Measurements from ENCODE around the gene NMNAT1.
"Not testable (repeated sequence)": the region's sequence is repeated elsewhere in the genome, so short reads cannot be mapped to it uniquely, and the experiment has no call there.

NMNAT1 gene

GRCh38 chr1:9989773-9990172, 46.5 kb downstream of the NMNAT1 start:
- TF ChIP-seq, protein P1, sequence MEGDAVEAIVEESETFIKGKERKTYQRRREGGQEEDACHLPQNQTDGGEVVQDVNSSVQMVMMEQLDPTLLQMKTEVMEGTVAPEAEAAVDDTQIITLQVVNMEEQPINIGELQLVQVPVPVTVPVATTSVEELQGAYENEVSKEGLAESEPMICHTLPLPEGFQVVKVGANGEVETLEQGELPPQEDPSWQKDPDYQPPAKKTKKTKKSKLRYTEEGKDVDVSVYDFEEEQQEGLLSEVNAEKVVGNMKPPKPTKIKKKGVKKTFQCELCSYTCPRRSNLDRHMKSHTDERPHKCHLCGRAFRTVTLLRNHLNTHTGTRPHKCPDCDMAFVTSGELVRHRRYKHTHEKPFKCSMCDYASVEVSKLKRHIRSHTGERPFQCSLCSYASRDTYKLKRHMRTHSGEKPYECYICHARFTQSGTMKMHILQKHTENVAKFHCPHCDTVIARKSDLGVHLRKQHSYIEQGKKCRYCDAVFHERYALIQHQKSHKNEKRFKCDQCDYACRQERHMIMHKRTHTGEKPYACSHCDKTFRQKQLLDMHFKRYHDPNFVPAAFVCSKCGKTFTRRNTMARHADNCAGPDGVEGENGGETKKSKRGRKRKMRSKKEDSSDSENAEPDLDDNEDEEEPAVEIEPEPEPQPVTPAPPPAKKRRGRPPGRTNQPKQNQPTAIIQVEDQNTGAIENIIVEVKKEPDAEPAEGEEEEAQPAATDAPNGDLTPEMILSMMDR (conservative IDR thresholded peaks at IDR 0.05; ENCODE audit: control insufficient read depth, insufficient read depth, low read depth, low read length) = no peak
- no peak overlapping the region for H3K4me3 ChIP-seq (ENCODE audit: control insufficient read depth, low read depth, low read length)
- DNase-seq (ENCODE audit: low read depth) = no peak

DNA sequence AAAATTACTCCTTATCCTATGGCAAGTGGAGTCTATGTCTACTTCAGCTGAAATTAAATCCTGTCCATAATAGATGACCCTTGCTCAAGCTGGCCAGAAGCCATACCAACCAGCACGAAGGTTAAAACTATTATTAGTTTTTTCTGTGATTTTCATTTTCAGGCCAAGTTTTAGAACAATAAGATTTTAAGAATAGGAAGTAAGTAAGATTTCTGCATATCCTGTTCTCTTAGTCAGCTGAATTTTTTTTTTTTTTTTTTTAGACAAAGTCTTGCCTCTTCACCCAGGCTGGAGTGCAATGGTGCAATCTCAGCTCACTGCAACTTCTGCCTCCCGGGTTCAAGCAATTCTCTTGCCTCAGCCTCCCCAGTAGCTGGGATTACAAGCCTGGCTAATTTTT, 47.7 kb downstream of the NMNAT1 start:
- DNase-seq (ENCODE audit: low read depth) = no peak
- H3K4me3 ChIP-seq (ENCODE audit: control insufficient read depth, low read depth, low read length) = no peak overlapping the region
- TF ChIP-seq, protein P1 (conservative IDR thresholded peaks at IDR 0.05; ENCODE audit: control insufficient read depth, insufficient read depth, low read depth, low read length) = no peak

GRCh38 chr1:9992910-9993309, 49.6 kb downstream of the NMNAT1 start:
- TF ChIP-seq, protein P1 (conservative IDR thresholded peaks at IDR 0.05; ENCODE audit: control insufficient read depth, insufficient read depth, low read depth, low read length) = no peak
- DNase-seq (ENCODE audit: low read depth) = no peak
- no peak overlapping the region for H3K4me3 ChIP-seq (ENCODE audit: control insufficient read depth, low read depth, low read length)

DNA sequence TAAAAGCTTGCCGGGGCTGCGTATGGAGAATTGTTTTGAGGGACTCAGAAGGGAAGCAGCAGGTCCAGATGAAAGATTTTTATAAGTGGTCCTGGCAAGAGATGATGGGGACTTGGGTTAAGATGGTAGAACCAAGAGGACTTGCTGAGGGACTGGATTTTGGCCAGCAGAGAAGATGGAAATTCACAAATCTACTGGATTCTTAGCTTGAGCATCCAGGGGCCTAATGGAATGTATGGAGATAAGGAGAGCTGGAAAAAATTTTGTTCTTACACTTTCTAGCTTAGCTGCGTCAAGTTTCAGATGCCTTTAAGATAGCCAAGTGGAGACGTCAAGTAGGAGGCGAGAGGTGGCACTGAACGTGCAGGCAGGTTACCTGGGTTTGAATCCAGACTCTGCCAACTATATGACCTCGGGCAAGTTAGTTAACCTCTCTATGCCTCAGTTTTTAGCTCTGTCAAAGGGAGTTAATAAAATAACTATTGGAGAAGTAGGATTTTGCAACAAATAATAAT, 50.3 kb downstream of the NMNAT1 start:
- no peak overlapping the region for H3K4me3 ChIP-seq (ENCODE audit: control insufficient read depth, low read depth, low read length)
- TF ChIP-seq, protein P1 (conservative IDR thresholded peaks at IDR 0.05; ENCODE audit: control insufficient read depth, insufficient read depth, low read depth, low read length) = no peak
- DNase-seq (ENCODE audit: low read depth) = no peak

DNA sequence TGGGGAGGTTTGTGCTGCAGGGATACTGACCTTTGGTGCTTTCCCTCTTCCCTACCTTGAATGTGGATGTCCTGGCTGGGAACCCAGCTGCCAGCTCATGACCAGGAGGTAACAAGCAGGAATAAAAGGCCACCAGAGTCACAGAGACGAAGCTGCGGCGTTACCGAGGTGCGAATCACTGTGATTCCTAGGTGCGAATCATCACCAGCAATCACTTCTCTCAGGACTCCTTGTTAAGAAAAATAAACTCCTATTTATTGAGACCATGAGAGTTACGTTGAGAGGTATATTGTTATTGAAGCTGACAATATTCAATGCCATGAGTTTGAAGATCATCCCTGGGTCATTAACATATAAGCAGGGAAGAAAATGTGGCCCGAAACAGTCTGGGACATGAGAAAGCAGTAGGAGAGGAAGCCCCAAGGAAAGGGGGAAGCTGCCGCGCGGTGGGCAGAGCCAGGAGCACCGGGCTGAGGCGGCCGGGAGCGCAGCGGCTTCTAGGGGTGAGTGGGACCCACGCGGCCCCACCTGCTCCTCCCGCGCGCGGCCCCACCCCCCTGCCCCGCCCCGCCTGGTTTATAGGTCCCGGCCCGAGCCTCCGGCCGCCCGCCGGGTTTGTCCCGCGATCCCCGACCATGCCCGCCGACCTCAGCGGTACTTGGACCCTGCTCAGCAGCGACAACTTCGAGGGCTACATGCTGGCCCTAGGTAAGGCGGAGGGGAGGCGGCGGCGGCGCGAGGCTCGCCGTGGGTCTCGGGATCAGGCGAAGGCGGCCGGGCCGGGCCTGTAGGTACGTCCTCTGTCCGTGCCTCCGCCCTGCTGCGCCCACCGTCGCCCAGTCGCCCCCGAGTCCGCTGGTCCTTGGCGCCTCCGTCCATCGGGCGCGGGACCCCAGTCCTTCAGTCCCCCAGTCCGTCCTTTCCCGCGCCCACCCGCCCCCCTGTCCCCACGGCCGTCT, 53.6 kb downstream of the NMNAT1 start, which contains the start of gene RBP7:
RBP7 (plus strand) TSS at position 605 of the 959 bp plus-strand sequence; CDS start at position 636, 31 bp downstream.
- no peak for DNase-seq (ENCODE audit: low read depth)
- H3K4me3 ChIP-seq (ENCODE audit: control insufficient read depth, low read depth, low read length) = no peak within 1 kb of the TSS
- TF ChIP-seq, protein P1 (conservative IDR thresholded peaks at IDR 0.05; ENCODE audit: control insufficient read depth, insufficient read depth, low read depth, low read length) = no peak

- no peak overlapping the region for H3K4me3 ChIP-seq (ENCODE audit: control insufficient read depth, low read depth, low read length)
- DNase-seq (ENCODE audit: low read depth) = no peak
- TF ChIP-seq, protein P1 (conservative IDR thresholded peaks at IDR 0.05; ENCODE audit: control insufficient read depth, insufficient read depth, low read depth, low read length) = no peak
Observed at GRCh38 chr1:10001016-10001665, 57.9 kb downstream of the NMNAT1 start.

DNA sequence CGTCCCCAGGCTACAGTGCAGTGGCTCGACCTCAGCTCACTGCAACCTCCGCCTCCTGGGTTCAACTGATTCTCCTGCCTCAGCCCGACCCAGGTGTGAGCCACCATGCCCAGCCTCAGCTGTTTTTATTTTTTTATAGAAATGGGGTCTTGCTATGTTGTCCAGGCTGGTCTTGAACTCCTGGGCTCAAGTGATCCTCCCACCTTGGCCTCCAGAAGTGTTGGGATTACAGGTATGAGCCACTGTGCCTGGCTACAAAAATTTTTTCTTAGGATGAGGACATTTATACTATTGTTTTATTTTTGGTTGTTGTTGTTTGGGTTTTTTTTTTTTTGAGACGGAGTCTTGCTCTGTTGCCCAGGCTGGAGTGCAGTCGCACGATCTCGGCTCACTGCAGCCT, 62.0 kb downstream of the NMNAT1 start:
- not testable (repeated sequence) for H3K4me3 ChIP-seq (ENCODE audit: control insufficient read depth, low read depth, low read length); DNase-seq (ENCODE audit: low read depth)
